ENCODE results near the gene POF1B.
"Not testable (repeated sequence)": the region's sequence is repeated elsewhere in the genome, so short reads cannot be mapped to it uniquely, and the experiment has no call there.

The POF1B gene, protein sequence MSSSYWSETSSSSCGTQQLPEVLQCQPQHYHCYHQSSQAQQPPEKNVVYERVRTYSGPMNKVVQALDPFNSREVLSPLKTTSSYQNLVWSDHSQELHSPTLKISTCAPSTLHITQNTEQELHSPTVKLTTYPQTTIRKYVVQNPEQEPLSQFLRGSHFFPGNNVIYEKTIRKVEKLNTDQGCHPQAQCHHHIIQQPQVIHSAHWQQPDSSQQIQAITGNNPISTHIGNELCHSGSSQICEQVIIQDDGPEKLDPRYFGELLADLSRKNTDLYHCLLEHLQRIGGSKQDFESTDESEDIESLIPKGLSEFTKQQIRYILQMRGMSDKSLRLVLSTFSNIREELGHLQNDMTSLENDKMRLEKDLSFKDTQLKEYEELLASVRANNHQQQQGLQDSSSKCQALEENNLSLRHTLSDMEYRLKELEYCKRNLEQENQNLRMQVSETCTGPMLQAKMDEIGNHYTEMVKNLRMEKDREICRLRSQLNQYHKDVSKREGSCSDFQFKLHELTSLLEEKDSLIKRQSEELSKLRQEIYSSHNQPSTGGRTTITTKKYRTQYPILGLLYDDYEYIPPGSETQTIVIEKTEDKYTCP

DNA sequence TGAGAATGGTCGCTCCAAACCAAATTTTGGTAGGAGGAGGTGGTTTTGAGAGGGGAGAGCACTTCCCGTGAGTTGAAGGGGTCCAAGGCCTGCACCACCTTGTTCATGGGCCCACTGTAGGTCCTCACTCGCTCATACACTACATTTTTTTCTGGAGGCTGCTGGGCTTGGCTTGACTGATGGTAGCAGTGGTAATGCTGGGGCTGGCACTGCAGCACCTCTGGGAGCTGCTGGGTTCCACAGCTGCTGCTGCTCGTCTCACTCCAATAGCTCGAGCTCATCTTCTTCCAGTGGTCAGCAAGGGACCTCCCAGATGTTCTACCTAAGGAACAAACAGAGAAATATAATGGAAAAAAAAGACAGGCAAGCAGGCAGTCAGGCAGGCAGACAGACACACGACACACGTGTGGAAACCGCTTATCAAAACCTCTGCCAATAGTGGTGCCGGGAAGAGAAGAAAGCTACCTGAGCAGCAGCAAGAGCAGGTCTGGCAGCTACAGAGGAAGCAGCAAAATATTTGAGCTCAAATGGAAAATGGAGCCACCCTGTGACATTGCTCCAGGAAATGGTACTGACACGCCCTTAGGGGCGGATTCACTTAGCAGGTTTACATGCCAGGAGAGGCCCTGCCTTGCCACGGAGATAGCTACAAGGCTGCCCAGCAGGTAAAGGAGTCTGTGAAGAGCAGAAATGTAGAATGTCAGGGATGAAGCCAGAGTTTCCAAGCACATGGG lies at the start of gene POF1B:
POF1B (minus strand) TSS at position 492 of the 734 bp plus-strand sequence; CDS start at position 281, 211 bp downstream.
- DNase-seq (ENCODE audit: low read depth in 2 of 2) = no peak

GRCh38 chrX:85429066-85429465 lies 49.6 kb upstream of the POF1B start:
- no peak for DNase-seq (ENCODE audit: low read depth in 2 of 2)

DNA sequence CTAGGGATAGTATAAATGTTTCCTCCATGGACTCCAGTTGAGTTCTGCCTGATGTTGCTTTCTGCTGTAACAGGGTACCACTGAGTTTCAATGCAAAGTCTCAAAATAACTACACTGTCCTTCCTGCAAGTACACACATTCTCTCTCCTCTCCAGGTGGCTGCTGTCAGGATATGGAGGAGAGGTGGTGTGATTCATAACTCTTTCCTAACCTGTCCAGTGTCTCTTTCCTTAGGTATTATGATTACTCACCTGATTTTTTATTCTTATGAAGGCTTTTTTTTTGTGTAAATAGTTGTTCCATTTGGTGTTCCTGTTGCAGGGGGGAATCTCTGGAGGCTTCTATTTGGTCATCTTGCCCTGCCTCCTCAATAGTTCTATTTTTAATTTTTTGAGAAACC lies 39.8 kb upstream of the POF1B start:
- DNase-seq (ENCODE audit: low read depth in 2 of 2) = no peak

GRCh38 chrX:85391878-85392238 lies 12.4 kb upstream of the POF1B start:
- no peak for DNase-seq (ENCODE audit: low read depth in 2 of 2)

DNA sequence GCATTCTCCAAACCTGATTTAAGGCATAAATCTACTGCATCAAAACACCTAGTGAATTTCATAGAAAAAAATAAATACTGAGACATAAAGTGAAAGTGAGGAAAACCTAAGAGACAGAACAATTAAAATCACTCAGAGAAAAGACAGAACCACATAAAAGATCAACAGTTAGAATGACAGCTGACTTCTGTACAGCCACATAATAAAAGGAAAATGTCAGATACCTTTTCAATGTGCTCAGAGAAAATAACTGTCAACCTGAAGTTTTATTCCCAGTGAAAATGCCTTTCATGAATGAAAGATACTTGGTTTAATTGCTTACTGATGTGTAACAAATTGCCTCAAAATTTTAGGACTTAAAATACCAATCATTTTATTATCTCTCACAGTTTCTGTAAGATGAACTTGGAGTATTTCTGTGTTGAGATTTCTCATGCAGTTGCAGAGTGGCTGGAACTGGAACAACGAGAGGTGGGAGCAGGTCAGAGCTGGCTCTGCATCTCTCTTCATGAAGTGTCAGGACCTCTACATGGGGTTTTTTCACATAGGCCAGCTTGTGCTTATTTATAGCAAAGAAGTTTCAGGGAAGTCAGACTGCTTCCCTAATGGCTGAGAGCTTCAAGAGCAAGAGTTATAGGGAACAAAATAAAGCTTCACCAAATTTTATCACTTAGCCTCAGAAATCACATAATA lies 11.9 kb upstream of the POF1B start:
- no peak for DNase-seq (ENCODE audit: low read depth in 2 of 2)

GRCh38 chrX:85381602-85382001 lies 2.1 kb upstream of the POF1B start:
- no peak for DNase-seq (ENCODE audit: low read depth in 2 of 2)

DNA sequence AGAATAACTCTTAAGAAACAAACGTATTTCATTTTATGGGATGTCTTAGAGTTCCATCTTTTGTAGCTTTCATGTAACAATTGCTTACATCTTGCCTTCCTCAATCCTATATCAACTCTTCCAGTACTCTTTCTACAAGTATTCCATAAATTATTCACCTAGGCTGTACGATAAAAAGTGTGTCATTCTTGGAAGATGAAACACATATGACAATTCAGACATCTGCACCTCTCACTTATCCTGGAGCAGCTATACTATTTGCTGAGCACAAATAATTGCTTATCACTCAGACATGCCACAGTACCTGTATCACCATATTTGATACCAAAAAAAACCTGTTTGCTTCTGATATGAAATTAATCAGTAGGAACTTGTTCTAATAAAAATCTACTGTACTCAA lies 1.0 kb downstream of the POF1B start:
- no peak for DNase-seq (ENCODE audit: low read depth in 2 of 2)

- DNase-seq (ENCODE audit: low read depth in 2 of 2) = no peak
Measured at GRCh38 chrX:85375333-85375738, 4.1 kb downstream of the POF1B start.

- no peak for DNase-seq (ENCODE audit: low read depth in 2 of 2)
Measured at GRCh38 chrX:85365370-85365995, 14.0 kb downstream of the POF1B start.

GRCh38 chrX:85359051-85359450 lies 20.4 kb downstream of the POF1B start:
- no peak for DNase-seq (ENCODE audit: low read depth in 2 of 2)

DNA sequence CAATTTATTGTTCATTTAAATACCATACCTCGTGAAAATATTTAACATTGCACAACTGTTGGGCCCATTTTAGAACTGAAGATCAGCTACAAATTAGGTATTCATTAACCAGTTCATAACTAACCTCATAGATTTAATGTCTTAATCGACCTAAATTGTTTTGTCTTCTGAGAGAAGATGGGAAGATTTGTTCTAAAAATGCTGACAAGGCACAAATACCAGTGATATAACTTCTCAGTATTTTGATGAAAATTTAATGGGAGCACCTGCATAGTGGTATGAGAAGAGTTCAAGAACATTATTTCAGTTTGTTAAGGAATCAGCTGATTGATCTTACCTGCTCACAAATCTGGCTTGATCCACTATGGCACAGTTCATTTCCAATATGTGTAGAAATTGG lies 33.9 kb downstream of the POF1B start:
- DNase-seq (ENCODE audit: low read depth in 2 of 2) = no peak

GRCh38 chrX:85327060-85327333 lies 52.5 kb downstream of the POF1B start:
- no peak for DNase-seq (ENCODE audit: low read depth in 2 of 2)

- no peak for DNase-seq (ENCODE audit: low read depth in 2 of 2)
Measured at GRCh38 chrX:85326234-85327059, 53.0 kb downstream of the POF1B start.

- DNase-seq (ENCODE audit: low read depth in 2 of 2) = not testable (repeated sequence)
Measured at GRCh38 chrX:85311348-85311747, 68.1 kb downstream of the POF1B start.

DNA sequence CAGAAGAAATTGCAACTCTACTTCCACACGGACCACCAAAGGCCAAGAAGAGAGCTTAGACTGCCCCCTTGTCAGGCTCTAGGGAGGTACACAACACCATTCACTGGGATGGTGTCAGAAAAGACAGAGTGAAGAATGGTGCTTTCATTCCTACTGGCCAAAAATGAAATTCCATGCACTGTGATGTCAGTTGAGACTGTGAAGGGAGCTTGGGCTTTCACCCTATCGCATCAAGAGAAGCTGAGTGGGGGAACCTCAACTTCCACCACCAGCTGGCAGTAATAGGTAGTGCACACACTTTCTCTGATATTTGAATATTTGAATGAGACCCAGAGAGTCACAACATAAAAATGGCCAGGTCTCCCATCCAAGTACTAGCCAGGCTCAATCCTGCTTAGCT lies 69.7 kb downstream of the POF1B start:
- DNase-seq (ENCODE audit: low read depth in 2 of 2) = no peak

GRCh38 chrX:85303544-85303943 lies 75.9 kb downstream of the POF1B start:
- DNase-seq (ENCODE audit: low read depth in 2 of 2) = no peak

DNA sequence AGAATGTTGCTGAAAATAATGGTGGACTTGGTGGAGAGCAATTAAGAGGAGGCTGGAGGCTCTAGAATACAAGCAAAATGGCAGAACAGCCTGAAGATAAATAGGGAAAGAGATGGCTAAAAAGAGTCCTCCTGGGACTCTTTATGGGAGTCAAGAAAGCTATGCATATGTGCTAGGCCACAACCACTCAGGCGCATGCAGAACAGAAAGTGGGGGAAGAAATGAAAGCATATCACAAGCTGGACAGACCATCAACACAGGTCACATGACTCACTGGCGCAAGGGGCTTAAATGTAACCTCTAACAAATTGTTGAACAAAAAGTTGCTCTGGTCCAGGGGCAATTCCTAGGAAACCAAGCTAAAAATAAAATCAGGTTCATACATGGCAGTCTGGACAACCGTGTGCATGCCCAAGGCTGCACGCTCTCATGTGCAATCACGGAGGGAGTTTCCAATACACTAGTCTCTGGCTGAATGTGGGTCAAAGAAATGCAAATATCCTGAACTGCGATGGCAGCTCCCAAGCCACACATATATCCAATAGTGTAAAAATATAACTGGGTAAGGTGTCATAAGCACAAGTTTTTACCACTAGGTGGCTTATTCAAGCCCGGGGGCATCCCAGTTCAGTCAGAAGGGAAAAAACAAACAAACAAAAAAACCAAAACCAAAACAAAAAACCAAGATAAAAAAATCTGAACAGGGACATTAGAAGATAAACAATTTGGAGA lies 90.3 kb downstream of the POF1B start:
- DNase-seq (ENCODE audit: low read depth in 2 of 2) = no peak

DNA sequence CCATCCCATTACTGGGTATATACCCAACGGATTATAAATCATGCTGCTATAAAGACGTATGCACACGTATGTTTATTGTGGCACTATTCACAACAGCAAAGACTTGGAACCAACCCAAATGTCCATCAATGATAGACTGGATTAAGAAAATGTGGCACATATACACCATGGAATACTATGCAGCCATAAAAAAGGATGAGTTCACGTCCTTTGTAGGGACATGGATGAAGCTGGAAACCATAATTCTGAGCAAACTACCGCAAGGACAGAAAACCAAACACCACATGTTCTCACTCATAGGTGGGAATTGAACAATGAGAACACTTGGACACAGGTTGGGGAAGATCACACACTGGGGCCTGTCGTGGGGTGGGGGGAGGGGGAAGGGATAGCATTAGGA lies 94.2 kb downstream of the POF1B start:
- not testable (repeated sequence) for DNase-seq (ENCODE audit: low read depth in 2 of 2)

- no peak for DNase-seq (ENCODE audit: low read depth in 2 of 2)
Measured at GRCh38 chrX:85244450-85245211, 134.8 kb downstream of the POF1B start.

Measured in fibroblast of skin of left biceps (primary cell).